Sigmoid colon (tissue), 3 donors: ENCODE data around the gene PGAP3.

Experiments
- POLR2A ChIP-seq, 2 donors: fragments of 450-650 bp; IDR thresholded peaks; one replicate each; pipeline ENCODE4 v1.6.1; 2016; ENCODE audit warnings: antibody characterized with exemption in 2 of 2, mild to moderate bottlenecking in 2 of 2, moderate library complexity in 2 of 2
- TF ChIP-seq, protein P1 (sequence below), 4 experiments: fragments of 450-650 bp in 3 of 4; fragments of 200-600 bp in 1 of 4; IDR thresholded peaks; one replicate each; pipeline ENCODE4 v1.5.1; 2016 to 2019; ENCODE audit warnings: antibody characterized with exemption in 4 of 4, mild to moderate bottlenecking in 3 of 4, moderate library complexity in 2 of 4

DNA sequence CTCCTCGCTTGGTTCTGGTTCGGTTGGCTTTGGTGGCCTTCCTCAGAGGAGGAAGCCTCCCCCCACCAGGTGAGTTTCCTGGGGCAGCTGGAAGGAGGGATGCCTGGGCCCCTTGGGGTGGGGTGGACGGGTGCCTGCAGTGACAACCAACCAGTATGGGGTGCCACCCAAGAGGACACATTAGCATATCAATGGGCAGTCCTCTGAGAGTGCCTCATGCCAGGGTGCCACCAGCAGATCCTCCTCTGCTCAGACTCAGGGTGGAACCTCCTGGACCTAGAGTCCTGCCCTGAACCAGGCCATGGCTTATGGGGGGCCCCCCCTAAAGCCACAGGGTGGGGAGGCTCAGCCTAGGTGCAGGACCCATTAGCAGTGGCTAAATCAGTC lies 58.4 kb downstream of the PGAP3 start:
- TF ChIP-seq, protein P1, sequence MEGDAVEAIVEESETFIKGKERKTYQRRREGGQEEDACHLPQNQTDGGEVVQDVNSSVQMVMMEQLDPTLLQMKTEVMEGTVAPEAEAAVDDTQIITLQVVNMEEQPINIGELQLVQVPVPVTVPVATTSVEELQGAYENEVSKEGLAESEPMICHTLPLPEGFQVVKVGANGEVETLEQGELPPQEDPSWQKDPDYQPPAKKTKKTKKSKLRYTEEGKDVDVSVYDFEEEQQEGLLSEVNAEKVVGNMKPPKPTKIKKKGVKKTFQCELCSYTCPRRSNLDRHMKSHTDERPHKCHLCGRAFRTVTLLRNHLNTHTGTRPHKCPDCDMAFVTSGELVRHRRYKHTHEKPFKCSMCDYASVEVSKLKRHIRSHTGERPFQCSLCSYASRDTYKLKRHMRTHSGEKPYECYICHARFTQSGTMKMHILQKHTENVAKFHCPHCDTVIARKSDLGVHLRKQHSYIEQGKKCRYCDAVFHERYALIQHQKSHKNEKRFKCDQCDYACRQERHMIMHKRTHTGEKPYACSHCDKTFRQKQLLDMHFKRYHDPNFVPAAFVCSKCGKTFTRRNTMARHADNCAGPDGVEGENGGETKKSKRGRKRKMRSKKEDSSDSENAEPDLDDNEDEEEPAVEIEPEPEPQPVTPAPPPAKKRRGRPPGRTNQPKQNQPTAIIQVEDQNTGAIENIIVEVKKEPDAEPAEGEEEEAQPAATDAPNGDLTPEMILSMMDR (IDR thresholded peaks at IDR 0.05): no peak
- TF ChIP-seq POLR2A (IDR thresholded peaks at IDR 0.05): peak in 1 of 2 donors; percentile 29
